HG02588 (cell line): ENCODE results near the gene OR13J1.
"Not testable (repeated sequence)": the region's sequence is repeated elsewhere in the genome, so short reads cannot be mapped to it uniquely, and the experiment has no call there.

ENCODE experiments used
- ATAC-seq: cut with Tn5 transposase; IDR thresholded peaks from one replicate; pipeline ENCODE4 v1.9.1; 2021; ENCODE audit warnings: mild to moderate bottlenecking, moderate library complexity; ENCODE audit not compliant: unreplicated experiment

The OR13J1 gene

GRCh38 chr9:35870351-35870923, at the start of gene OR13J1:
TSS of gene OR13J1 (minus strand) at chr9:35870401. CDS start at chr9:35870401, 0 bp downstream.
- ATAC-seq: no peak

GRCh38 chr9:35919212-35920008, 49.2 kb upstream of the OR13J1 start:
- no peak for ATAC-seq

- no peak for ATAC-seq
Measured at GRCh38 chr9:35918780-35919179, 48.6 kb upstream of the OR13J1 start.

GRCh38 chr9:35917261-35917660, 47.1 kb upstream of the OR13J1 start:
- no peak for ATAC-seq

GRCh38 chr9:35915681-35916294, 45.6 kb upstream of the OR13J1 start:
- ATAC-seq: no peak

- ATAC-seq: no peak
Measured at GRCh38 chr9:35914301-35914807, 44.2 kb upstream of the OR13J1 start.

GRCh38 chr9:35913429-35913828, 43.2 kb upstream of the OR13J1 start:
- not testable (repeated sequence) for ATAC-seq

- no peak for ATAC-seq
Measured at GRCh38 chr9:35912791-35913400, 42.7 kb upstream of the OR13J1 start.

- no peak for ATAC-seq
Measured at GRCh38 chr9:35911690-35912089, 41.5 kb upstream of the OR13J1 start.

GRCh38 chr9:35910613-35911359, 40.6 kb upstream of the OR13J1 start:
- ATAC-seq: no peak

- no peak for ATAC-seq
Measured at GRCh38 chr9:35909687-35910612, 39.7 kb upstream of the OR13J1 start.

GRCh38 chr9:35909274-35909673, 39.1 kb upstream of the OR13J1 start, which contains the start of gene SPAAR:
TSS of gene SPAAR (plus strand) at chr9:35909490. CDS start at chr9:35910464, 974 bp downstream.
- ATAC-seq: no peak

- no peak for ATAC-seq
Measured at GRCh38 chr9:35908504-35909125, 38.4 kb upstream of the OR13J1 start.

- ATAC-seq: no peak
Measured at GRCh38 chr9:35907711-35908503, 37.7 kb upstream of the OR13J1 start.

- no peak for ATAC-seq
Measured at GRCh38 chr9:35906923-35907699, 36.9 kb upstream of the OR13J1 start.

- no peak for ATAC-seq
Measured at GRCh38 chr9:35905912-35906679, 35.9 kb upstream of the OR13J1 start, which contains the start of gene HRCT1. TSS of gene HRCT1 (plus strand) at chr9:35906202. CDS start at chr9:35906288, 86 bp downstream.
